ENCODE results near the gene CYTH3.
"Not testable (repeated sequence)": the region's sequence is repeated elsewhere in the genome, so short reads cannot be mapped to it uniquely, and the experiment has no call there.

Gene CYTH3

GRCh38 chr7:6153646-6154541, 118.5 kb downstream of the CYTH3 start:
- DNase-seq (ENCODE audit: low spot score), result no peak

GRCh38 chr7:6151994-6152735, 120.3 kb downstream of the CYTH3 start:
- no peak for DNase-seq (ENCODE audit: low spot score)

DNA sequence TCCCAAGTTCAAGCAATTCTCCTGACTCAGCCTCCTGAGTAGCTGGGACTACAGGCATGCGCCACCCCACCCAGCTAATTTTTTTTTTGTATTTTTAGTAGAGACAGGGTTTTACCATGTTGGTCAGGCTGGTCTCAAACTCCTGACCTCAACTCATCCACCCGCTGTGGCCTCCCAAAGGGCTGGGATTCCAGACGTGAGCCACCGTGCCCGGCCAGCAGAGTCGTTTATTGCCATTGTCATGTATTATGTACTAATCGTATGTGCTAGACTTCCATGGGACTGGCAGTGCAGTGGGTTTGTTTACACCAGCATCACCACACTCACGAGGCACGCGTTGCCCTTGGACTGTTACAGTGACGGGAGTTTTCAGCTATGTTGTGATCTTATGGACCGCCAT, 120.9 kb downstream of the CYTH3 start:
- DNase-seq (ENCODE audit: low spot score), result not testable (repeated sequence)

- no peak for DNase-seq (ENCODE audit: low spot score)
Measured at GRCh38 chr7:6149996-6150395, 122.4 kb downstream of the CYTH3 start.

GRCh38 chr7:6148724-6149360, 123.6 kb downstream of the CYTH3 start:
- no peak for DNase-seq (ENCODE audit: low spot score)

GRCh38 chr7:6147627-6148026, 124.8 kb downstream of the CYTH3 start:
- no peak for DNase-seq (ENCODE audit: low spot score)

DNA sequence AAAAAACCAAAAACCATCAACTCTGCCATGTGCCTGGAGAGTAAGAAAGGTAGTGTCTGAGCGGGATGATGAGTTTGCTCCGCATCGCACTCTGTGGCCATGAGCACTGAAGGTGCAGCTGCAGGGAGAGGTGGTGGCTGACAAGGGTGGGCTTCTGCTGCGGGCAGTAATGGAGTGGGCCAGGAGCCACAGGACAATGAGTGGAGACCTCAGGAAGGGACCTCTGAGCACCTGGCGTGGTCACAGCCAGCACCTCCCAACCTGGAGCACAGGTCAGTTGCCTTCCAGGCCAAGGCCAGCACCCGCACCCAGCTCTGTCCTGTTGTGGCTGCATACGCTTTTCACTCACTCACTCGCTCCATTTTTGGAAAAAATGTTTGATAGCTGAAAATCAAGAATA, 125.8 kb downstream of the CYTH3 start:
- no peak for DNase-seq (ENCODE audit: low spot score)

DNA sequence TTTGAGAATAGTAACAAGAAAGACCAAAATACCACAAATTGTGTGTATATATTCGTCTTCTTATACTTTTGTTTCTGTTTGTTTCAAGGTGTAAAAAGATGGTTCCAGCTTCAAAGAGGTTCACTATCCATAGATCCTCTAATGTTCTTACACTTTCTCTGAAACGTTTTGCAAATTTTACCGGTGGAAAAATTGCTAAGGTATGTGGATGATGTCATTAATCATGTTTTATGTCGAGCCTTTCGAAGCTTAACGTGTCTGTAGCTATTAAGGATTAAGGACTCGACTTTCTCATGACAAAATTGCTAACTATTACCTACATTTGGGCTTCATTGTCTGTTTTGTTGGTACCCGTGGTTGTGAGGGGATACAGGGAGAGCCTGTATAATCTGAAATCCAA, 128.4 kb downstream of the CYTH3 start:
- no peak for DNase-seq (ENCODE audit: low spot score)

DNA sequence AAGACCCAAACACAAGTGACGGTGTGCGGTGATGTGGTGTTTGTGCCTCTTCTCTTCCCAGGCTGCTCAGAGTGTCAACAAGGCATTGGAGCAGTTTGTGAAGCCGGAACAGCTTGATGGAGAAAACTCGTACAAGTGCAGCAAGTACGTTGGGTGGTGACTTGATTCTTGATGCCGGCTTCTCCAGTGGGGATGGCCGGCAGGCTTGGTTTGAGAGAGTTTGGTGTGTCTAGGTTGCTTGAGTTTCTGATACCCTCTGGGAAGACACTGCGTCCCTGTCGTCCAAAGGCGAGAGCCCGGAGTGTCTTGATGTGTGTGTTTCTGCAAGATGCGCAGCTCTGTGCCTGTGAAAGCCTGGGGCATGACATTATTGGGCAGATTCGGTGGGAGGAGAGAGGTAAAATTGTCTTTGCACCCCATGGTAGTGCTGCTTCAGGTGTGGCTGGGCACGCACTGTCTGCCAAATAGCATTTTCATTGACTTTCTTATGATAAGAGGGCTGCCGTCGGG, 129.5 kb downstream of the CYTH3 start:
- no peak for DNase-seq (ENCODE audit: low spot score)

DNA sequence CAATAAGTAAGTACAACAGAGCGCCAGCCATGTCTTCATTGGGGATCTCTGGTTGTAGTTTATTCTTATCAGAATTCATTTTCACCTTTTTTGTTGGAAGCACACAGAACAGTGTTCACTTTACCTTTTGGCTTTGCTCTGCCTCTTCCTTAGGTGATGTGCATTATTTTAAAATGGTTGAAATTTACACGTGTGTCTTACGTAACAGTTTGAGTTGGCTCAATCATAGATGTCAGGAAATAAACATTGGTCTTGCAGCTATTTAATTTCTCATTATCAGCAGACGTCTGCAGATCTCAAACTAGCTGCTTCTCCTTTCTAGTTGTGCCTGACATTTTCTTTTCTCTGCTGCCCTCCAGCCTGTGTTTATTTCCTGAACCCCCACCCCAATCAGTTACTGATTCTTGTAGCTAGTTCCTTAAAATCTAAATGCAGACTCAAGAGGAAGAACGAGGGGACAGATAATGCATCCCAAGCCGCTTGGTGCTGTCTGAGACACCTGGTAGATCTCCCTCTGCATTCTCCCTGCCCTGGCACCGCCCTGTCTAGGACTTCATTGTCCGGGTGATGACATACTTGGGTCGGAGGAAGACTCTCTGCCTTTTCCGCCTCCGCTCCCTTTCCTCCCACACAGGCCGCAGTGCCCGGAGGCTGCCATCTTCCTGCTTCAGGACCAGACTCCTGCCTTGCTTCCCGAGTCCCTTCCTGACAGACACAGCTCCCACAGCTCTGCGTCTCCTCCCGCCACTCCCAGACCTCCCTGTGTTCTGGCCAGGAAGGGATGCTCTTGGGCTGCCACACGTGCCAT, 133.0 kb downstream of the CYTH3 start:
- DNase-seq (ENCODE audit: low spot score), result no peak

DNA sequence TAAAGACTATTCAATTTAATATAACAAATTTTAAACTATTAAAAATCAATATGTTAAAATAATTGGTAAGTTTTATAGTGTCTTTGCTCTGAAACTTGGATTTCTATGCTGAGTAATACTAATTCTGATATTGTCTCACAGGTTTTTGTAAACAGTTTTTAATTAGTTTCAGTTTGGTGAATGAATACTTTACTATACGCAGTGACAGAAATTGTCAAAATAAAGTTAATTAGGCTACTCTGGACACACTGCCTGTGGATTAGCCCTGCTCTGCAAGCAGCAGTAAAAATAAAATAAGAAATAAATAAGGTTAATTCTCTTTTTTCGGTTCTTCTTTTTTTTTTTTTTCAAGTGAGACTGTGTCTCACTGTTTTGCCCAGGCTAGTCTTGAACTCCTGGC, 135.9 kb downstream of the CYTH3 start:
- DNase-seq (ENCODE audit: low spot score), result no peak

DNA sequence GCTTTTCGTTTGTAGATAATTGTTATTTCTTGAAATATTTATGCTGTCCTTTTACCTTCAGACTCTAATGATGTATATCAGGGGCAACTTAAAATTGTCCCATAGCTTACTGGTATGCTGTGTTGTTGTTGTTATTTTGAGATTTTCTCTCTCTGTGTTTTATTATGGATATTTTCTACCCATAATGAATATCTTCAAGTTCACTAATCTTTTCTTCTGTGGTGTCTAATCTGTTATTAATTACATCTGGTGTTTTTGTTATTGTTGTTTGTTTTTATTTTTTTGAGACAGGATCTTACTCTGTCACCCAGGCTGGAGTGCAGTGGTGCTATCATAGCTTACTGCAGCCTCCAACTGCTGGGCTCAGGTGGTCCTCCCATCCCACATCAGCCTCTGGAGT, 139.2 kb downstream of the CYTH3 start:
- no peak for DNase-seq (ENCODE audit: low spot score)

GRCh38 chr7:6130007-6130587, 142.3 kb downstream of the CYTH3 start:
- no peak for DNase-seq (ENCODE audit: low spot score)

GRCh38 chr7:6128205-6128604, 144.2 kb downstream of the CYTH3 start:
- DNase-seq (ENCODE audit: low spot score), result no peak

- no peak for DNase-seq (ENCODE audit: low spot score)
Measured at GRCh38 chr7:6127110-6127490, 145.3 kb downstream of the CYTH3 start.

DNA sequence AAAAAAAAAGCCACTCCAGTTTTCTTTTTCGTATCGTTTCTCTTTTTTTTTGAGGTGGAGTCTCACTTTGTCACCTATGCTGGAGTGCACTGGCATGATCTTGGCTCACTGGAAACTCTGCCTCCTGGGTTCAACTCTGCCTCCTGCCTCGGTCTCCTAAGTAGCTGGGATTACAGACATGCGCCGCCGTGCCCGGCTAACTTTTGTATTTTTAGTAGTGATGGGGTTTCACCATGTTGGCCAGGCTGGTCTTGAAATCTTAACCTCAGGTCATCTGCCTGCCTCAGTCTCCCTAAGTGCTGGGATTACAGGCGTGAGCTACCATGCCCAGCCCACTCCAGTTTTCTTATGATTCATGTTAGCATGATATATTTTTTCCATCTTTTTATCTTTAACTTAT, 148.6 kb downstream of the CYTH3 start:
- no peak for DNase-seq (ENCODE audit: low spot score)

GRCh38 chr7:6121141-6121540, 151.3 kb downstream of the CYTH3 start:
- DNase-seq (ENCODE audit: low spot score), result no peak

- no peak for DNase-seq (ENCODE audit: low spot score)
Measured at GRCh38 chr7:6117533-6117932, 154.9 kb downstream of the CYTH3 start.

- DNase-seq (ENCODE audit: low spot score), result no peak
Measured at GRCh38 chr7:6116211-6116610, 156.2 kb downstream of the CYTH3 start.

Measured in GM03348 (cell line).